Lower leg skin (tissue), 3 donors: ENCODE measurements around the gene FAM124A.

Experiments
- POLR2A ChIP-seq, 2 donors: fragments of 450-650 bp; IDR thresholded peaks; one replicate each; pipeline ENCODE4 v1.6.1; 2016 to 2017; ENCODE audit warnings: antibody characterized with exemption in 2 of 2, mild to moderate bottlenecking in 1 of 2, moderate library complexity in 1 of 2
- TF ChIP-seq, protein P1 (sequence below), 3 donors: fragments of 450-650 bp; IDR thresholded peaks; one replicate each; pipeline ENCODE4 v1.5.1; 2016; ENCODE audit warnings: antibody characterized with exemption in 3 of 3, mild to moderate bottlenecking in 3 of 3, moderate library complexity in 2 of 3

DNA sequence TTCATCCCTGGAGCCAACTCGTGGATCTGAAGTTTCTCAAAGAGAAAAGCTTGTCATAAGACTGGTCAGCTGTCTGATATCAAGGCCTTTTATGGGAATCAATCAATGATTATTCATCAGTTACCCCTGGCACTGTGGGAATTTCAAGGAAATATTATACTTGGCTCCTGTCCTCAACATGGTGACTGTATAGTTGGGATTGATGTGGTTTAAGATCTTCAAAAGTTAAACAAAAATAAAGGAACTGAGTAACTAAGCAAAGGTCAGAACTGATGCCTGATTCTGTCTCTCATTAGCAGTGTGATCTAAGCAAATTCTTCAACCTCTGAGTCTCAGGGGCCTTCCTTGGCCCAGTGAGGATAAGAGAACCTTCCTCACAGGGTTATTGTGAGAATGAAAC is 95.1 kb downstream of the FAM124A start:
- TF ChIP-seq, protein P1, sequence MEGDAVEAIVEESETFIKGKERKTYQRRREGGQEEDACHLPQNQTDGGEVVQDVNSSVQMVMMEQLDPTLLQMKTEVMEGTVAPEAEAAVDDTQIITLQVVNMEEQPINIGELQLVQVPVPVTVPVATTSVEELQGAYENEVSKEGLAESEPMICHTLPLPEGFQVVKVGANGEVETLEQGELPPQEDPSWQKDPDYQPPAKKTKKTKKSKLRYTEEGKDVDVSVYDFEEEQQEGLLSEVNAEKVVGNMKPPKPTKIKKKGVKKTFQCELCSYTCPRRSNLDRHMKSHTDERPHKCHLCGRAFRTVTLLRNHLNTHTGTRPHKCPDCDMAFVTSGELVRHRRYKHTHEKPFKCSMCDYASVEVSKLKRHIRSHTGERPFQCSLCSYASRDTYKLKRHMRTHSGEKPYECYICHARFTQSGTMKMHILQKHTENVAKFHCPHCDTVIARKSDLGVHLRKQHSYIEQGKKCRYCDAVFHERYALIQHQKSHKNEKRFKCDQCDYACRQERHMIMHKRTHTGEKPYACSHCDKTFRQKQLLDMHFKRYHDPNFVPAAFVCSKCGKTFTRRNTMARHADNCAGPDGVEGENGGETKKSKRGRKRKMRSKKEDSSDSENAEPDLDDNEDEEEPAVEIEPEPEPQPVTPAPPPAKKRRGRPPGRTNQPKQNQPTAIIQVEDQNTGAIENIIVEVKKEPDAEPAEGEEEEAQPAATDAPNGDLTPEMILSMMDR (IDR thresholded peaks at IDR 0.05): no peak
- TF ChIP-seq POLR2A (IDR thresholded peaks at IDR 0.05): no peak
